C4-2B (cell line): Measurements from ENCODE around the gene CCDC91.
A peak's percentile ranks its signal among the peaks of the same experiment; 100 is the strongest.

Source experiments
- CTCF ChIP-seq: fragments of 450-650 bp; conservative IDR thresholded peaks from 2 replicates; pipeline ENCODE4 v1.5.1; 2017; ENCODE audit warnings: mild to moderate bottlenecking
- ZFX ChIP-seq: fragments of 450-650 bp; IDR thresholded peaks from 2 replicates; pipeline ENCODE4 v1.6.1; 2017

- TF ChIP-seq CTCF (peak; percentile 16), ZFX (no peak)
These were observed 12.3 kb downstream of the CCDC91 start for GRCh38 chr12:28202374-28203130.
